Thoracic aorta (tissue), 2 donors: ENCODE measurements around the gene TSEN2. TPM values are rescaled to one million over a fixed set of nuclear protein-coding genes. Genes with fewer than 3 reads are reported as not detected.

Experiments
- ATAC-seq: fragments of 150-250 bp; one replicate; pipeline ENCODE4 v1.8.0; 2017; ENCODE audit warnings: low read depth; ENCODE audit not compliant: insufficient number of reproducible peaks, low FRiP score
- DNase-seq: peaks from one replicate; pipeline ENCODE4 v3.0.0-alpha.2; 2020; ENCODE audit warnings: low spot score
- H3K27ac ChIP-seq, 2 donors: fragments of 200-600 bp; sonication (generic); 1 replicate in 1 of 2; 2 replicates in 1 of 2; pipeline ENCODE4 v1.5.1; 2016; ENCODE audit warnings: mild to moderate bottlenecking in 2 of 2, moderate library complexity in 2 of 2
- H3K27me3 ChIP-seq: fragments of 200-600 bp; sonication (generic); replicated peaks from 2 replicates; pipeline ENCODE4 v1.6.0; 2016; ENCODE audit warnings: mild to moderate bottlenecking; ENCODE audit not compliant: insufficient read depth
- H3K36me3 ChIP-seq: fragments of 200-600 bp; sonication (generic); one replicate; pipeline ENCODE4 v1.5.1; 2016
- H3K4me1 ChIP-seq, 2 donors: fragments of 200-600 bp; sonication (generic); 1 replicate in 1 of 2; 2 replicates in 1 of 2; pipeline versions ENCODE4 v1.5.1 to v1.6.0; 2016; ENCODE audit warnings: low read depth in 2 of 2, mild to moderate bottlenecking in 1 of 2; ENCODE audit not compliant: control insufficient read depth in 1 of 2
- H3K4me3 ChIP-seq: fragments of 200-600 bp; sonication (generic); 2 replicates; pipeline ENCODE4 v1.5.1; 2016; ENCODE audit warnings: mild to moderate bottlenecking
- H3K9me3 ChIP-seq: fragments of 200-600 bp; sonication (generic); 2 replicates; pipeline ENCODE4 v1.5.1; 2016
- CTCF ChIP-seq: fragments of 200-600 bp; sonication (generic); IDR thresholded peaks from one replicate; pipeline ENCODE4 v1.5.1; 2019; ENCODE audit warnings: antibody characterized with exemption
- total RNA-seq, 2 donors: library from RNA; depleted of rRNA; stranded (reverse); fragments of >200 nt; gene quantifications; one replicate each; pipeline versions ENCODE4 v1.1.0 to v1.2.3, GENCODE V29; 2016

The TSEN2 gene
- total RNA-seq, 2 donors from 2014 or later, result 17.8 to 31.5 TPM

GRCh38 chr3:12495749-12496452 is 11.6 kb downstream of the TSEN2 start:
- Histone ChIP-seq H3K36me3 (peaks cover 16% of the 10 kb centered on the region), H3K27ac (no peak overlapping the region), H3K9me3 (no peaks in the 10 kb centered on the region), H3K4me1 (no peaks in the 10 kb centered on the region), H3K27me3 (no peaks in the 10 kb centered on the region), H3K4me3 (no peak overlapping the region)
- no peak for TF ChIP-seq CTCF
- DNase-seq (no peak), ATAC-seq (no peak)

- Histone ChIP-seq H3K4me1 (no peaks in the 10 kb centered on the region), H3K9me3 (no peaks in the 10 kb centered on the region)
- no peak for ATAC-seq
Observed at GRCh38 chr3:12496453-12496761, 12.1 kb downstream of the TSEN2 start.

GRCh38 chr3:12499474-12499873 is 15.2 kb downstream of the TSEN2 start:
- Histone ChIP-seq H3K4me1 (no peaks in the 10 kb centered on the region), H3K9me3 (no peaks in the 10 kb centered on the region), H3K4me3 (no peak overlapping the region), H3K27me3 (no peaks in the 10 kb centered on the region), H3K36me3 (peaks cover 24% of the 10 kb centered on the region), H3K27ac (no peak overlapping the region)
- no peak for DNase-seq
- ATAC-seq, result no peak
- TF ChIP-seq CTCF, result no peak

More at GRCh38 chr3:12496453-12496761, 12.1 kb downstream of the TSEN2 start:
- H3K27me3 ChIP-seq, result no peaks in the 10 kb centered on the region
- TF ChIP-seq CTCF, result no peak
- H3K4me3 ChIP-seq, result no peak overlapping the region
- peaks cover 16% of the 10 kb centered on the region for H3K36me3 ChIP-seq
- DNase-seq, result no peak
- H3K27ac ChIP-seq, result no peak overlapping the region

GRCh38 chr3:12501360-12502020 is 17.2 kb downstream of the TSEN2 start:
- TF ChIP-seq CTCF, result no peak
- no peak for ATAC-seq
- no peaks in the 10 kb centered on the region for H3K27me3 ChIP-seq
- no peaks in the 10 kb centered on the region for H3K4me1 ChIP-seq
- no peak for DNase-seq
- no peak overlapping the region for H3K4me3 ChIP-seq
- no peaks in the 10 kb centered on the region for H3K9me3 ChIP-seq
- peaks cover 19% of the 10 kb centered on the region for H3K36me3 ChIP-seq
- H3K27ac ChIP-seq, result no peak overlapping the region

GRCh38 chr3:12503126-12503957 is 19.1 kb downstream of the TSEN2 start:
- H3K4me1 ChIP-seq, result peaks cover 0 to 12% of the 10 kb centered on the region in 2 donors
- TF ChIP-seq CTCF, result no peak
- no peak for DNase-seq
- no peaks in the 10 kb centered on the region for H3K9me3 ChIP-seq
- ATAC-seq, result no peak
- no peak overlapping the region for H3K27ac ChIP-seq
- H3K27me3 ChIP-seq, result no peaks in the 10 kb centered on the region
- peaks cover 15% of the 10 kb centered on the region for H3K36me3 ChIP-seq
- H3K4me3 ChIP-seq, result no peak overlapping the region
